ENCODE data around the gene CACNA1E.

DNA sequence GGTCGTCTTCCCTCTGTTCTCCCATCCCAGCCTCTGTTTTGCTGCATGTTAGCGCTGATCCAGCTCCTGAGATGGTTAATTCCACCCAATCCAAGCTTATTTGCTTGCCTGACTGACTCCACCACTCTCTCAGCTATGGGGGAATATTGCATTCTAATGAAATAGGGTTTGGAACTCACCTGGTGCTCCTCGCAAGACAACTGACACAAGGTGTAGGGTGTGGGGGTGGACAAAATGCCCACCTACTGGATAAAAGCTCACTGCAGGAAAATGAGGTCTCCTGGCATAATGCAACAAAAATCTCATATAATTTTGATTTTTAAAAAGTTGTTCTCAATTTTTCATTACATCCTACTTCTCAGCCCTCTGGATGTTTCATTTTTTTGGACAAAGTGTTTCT lies 319.1 kb downstream of the CACNA1E start:
- no peak for TF ChIP-seq EP300 (IDR thresholded peaks at IDR 0.05)
- TF ChIP-seq, protein P1, sequence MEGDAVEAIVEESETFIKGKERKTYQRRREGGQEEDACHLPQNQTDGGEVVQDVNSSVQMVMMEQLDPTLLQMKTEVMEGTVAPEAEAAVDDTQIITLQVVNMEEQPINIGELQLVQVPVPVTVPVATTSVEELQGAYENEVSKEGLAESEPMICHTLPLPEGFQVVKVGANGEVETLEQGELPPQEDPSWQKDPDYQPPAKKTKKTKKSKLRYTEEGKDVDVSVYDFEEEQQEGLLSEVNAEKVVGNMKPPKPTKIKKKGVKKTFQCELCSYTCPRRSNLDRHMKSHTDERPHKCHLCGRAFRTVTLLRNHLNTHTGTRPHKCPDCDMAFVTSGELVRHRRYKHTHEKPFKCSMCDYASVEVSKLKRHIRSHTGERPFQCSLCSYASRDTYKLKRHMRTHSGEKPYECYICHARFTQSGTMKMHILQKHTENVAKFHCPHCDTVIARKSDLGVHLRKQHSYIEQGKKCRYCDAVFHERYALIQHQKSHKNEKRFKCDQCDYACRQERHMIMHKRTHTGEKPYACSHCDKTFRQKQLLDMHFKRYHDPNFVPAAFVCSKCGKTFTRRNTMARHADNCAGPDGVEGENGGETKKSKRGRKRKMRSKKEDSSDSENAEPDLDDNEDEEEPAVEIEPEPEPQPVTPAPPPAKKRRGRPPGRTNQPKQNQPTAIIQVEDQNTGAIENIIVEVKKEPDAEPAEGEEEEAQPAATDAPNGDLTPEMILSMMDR (IDR thresholded peaks at IDR 0.05) = no peak
